CD4-positive, alpha-beta T cell treated with Interleukin-21 for 1 hour (primary cell): Measurements from ENCODE around the gene AP5S1.
"Not testable (repeated sequence)": the region's sequence is repeated elsewhere in the genome, so short reads cannot be mapped to it uniquely, and the experiment has no call there.

ENCODE experiments used
- DNase-seq: peaks from one replicate; pipeline ENCODE4 v3.0.0-alpha.2; 2020

Gene AP5S1

GRCh38 chr20:3820048-3820900, at the start of gene AP5S1:
AP5S1 (plus strand) TSS chr20:3820547; CDS start chr20:3822118, 1,571 bp downstream.
- peak; percentile 93 for DNase-seq

- no peak for DNase-seq
Observed at GRCh38 chr20:3771552-3772058, 48.7 kb upstream of the AP5S1 start.

- DNase-seq, result no peak
Observed at GRCh38 chr20:3775457-3776108, 44.8 kb upstream of the AP5S1 start.

GRCh38 chr20:3777381-3777715, 43.0 kb upstream of the AP5S1 start:
- DNase-seq, result no peak

- peak; percentile 46 for DNase-seq
Observed at GRCh38 chr20:3777716-3778629, 42.4 kb upstream of the AP5S1 start.

GRCh38 chr20:3778976-3779375, 41.4 kb upstream of the AP5S1 start:
- DNase-seq, result no peak

- peak; percentile 79 for DNase-seq
Observed at GRCh38 chr20:3781153-3781910, 39.0 kb upstream of the AP5S1 start, which contains the start of gene SPEF1. SPEF1 (minus strand) TSS chr20:3781448; CDS start chr20:3781287, 161 bp downstream.

GRCh38 chr20:3782597-3782996, 37.8 kb upstream of the AP5S1 start:
- no peak for DNase-seq

GRCh38 chr20:3783068-3783489, 37.3 kb upstream of the AP5S1 start:
- no peak for DNase-seq

GRCh38 chr20:3783511-3784195, 36.7 kb upstream of the AP5S1 start:
- DNase-seq, result no peak

- no peak for DNase-seq
Observed at GRCh38 chr20:3784216-3784853, 36.0 kb upstream of the AP5S1 start.

- no peak for DNase-seq
Observed at GRCh38 chr20:3784863-3785239, 35.5 kb upstream of the AP5S1 start.

GRCh38 chr20:3785240-3786125, 34.9 kb upstream of the AP5S1 start:
- DNase-seq, result no peak

GRCh38 chr20:3786126-3786484, 34.2 kb upstream of the AP5S1 start:
- DNase-seq, result peak; percentile 48

GRCh38 chr20:3786665-3787323, 33.6 kb upstream of the AP5S1 start, which contains the start of gene CENPB:
CENPB (minus strand) TSS chr20:3786740; CDS start chr20:3786483, 257 bp downstream.
- peak; percentile 92 for DNase-seq

- DNase-seq, result no peak
Observed at GRCh38 chr20:3787324-3788014, 32.9 kb upstream of the AP5S1 start.

- no peak for DNase-seq
Observed at GRCh38 chr20:3788685-3789155, 31.6 kb upstream of the AP5S1 start.

GRCh38 chr20:3789201-3789600, 31.1 kb upstream of the AP5S1 start:
- DNase-seq, result not testable (repeated sequence)

GRCh38 chr20:3794168-3794567, 26.2 kb upstream of the AP5S1 start:
- not testable (repeated sequence) for DNase-seq
